ENCODE data around the gene SMR3B.

- TF ChIP-seq EP300 (IDR thresholded peaks at IDR 0.05), result no peak
- no peak for TF ChIP-seq CTCF (IDR thresholded peaks at IDR 0.05)
- no peak for TF ChIP-seq POLR2A (IDR thresholded peaks at IDR 0.05)
- TF ChIP-seq POLR2AphosphoS5 (IDR thresholded peaks at IDR 0.05), result no peak
These were observed 46.9 kb upstream of the SMR3B start for GRCh38 chr4:70336043-70336442.

All from suprapubic skin (tissue), 4 donors.